Hematopoietic multipotent progenitor cell treated with erythropoietin and hydrocortisone succinate and interleukin-3 and kit ligand, for 4 days (in vitro differentiated cells): ENCODE measurements around the gene CAMTA1.

Experiments
- DNase-seq: peaks from one replicate; pipeline ENCODE4 v3.0.0-alpha.2; 2015

Gene CAMTA1

GRCh38 chr1:7572654-7573152 is 787.4 kb downstream of the CAMTA1 start:
- DNase-seq: peak; percentile 90

DNA sequence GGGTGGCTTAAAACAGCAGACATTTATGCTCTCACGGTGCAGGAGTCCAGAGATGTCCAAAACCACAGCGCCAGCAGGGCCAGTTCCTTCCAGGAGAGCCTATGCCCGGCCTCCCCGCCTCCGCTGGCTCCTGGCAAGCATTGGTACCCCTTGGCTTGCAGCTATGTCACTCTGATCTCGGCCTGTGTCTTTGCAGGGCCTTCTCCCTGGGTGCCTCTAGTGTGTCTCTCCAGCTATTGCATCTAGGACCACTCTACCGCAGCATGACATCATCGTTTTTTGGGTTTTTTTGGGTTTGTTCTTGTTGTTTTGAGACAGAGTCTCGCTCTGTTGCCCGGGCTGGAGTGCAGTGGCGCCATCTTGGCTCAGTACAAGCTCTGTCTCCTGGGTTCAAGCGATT is 788.2 kb downstream of the CAMTA1 start:
- peak; percentile 22 for DNase-seq

GRCh38 chr1:7574121-7575040 is 789.1 kb downstream of the CAMTA1 start:
- no peak for DNase-seq

- no peak for DNase-seq
Observed at GRCh38 chr1:7575041-7575400, 789.8 kb downstream of the CAMTA1 start.

- no peak for DNase-seq
Observed at GRCh38 chr1:7576946-7577657, 791.8 kb downstream of the CAMTA1 start.

DNA sequence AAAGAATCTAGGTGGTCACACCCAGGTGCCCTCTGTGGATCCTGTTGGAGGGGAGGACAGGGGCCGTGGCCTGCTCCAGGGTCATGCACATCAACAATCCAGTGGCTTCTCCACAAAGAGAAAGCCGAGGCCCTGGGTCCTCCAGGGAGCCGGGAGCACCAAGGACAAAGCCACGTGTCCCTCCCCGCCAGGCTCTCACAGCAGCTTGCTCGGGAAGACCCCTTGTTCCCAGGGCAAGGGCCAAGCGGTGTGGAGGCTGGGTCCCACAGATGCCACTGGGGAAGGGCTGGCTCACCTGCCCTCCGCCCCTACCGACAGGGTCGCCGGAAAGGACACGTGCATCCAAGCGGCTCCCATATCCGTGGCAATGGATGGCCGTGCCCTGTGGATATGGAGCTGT is 793.0 kb downstream of the CAMTA1 start:
- DNase-seq: no peak

DNA sequence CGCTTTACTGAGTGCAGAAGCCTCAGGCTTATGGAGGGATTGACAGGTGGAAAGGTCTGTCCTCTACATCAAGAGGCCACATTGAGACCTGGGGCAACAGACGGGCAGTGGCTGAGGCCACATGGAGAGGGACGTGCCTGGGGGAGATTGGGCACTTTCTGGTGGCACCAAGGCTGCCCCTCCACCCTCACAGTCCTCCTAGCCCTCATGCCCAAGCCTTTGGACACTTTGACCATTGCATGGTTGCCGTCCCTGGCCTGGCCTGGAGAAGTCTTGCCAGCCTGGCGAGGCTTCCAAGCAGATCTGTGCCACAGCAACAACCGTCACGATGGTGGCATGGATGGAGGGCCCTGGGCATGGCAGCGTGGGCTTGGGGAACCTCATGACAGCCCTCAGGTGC is 793.8 kb downstream of the CAMTA1 start:
- no peak for DNase-seq

- no peak for DNase-seq
Observed at GRCh38 chr1:7579831-7580804, 794.9 kb downstream of the CAMTA1 start.

GRCh38 chr1:7580923-7581753 is 795.9 kb downstream of the CAMTA1 start:
- no peak for DNase-seq

DNA sequence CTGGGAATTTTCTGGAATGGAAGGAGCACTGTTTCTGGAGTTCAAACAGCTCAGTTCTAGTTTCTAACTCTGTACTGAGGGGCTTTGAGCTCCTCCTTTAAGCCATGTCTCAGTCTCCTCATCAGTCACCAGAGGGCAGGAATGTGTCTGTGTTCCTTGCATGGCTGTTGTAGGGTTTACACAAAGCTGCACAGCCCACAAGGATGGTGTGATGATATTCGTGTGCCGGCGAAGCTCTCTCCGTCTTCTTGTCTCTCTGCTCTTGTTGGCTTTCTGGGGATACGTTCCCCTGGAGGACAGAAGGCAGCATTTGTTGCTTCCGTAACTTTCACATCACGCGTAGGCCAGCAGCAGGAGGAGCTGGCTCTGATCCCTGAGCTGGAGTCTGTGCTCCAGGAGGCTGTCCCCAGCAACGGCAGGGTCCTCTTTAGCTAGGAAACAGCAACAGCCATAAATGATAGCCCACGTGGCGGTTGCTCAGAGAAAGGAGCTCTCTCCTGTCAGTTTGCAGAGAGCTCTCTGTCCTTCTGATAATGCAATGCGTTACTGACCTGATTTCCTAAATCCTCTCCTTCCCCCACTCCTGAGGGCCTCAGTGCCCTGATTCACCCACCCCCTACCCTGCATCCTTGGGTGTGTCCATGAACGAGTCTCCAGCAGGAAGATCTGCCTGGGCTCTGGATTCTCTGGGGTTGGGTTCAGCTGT is 796.7 kb downstream of the CAMTA1 start:
- DNase-seq: no peak

DNA sequence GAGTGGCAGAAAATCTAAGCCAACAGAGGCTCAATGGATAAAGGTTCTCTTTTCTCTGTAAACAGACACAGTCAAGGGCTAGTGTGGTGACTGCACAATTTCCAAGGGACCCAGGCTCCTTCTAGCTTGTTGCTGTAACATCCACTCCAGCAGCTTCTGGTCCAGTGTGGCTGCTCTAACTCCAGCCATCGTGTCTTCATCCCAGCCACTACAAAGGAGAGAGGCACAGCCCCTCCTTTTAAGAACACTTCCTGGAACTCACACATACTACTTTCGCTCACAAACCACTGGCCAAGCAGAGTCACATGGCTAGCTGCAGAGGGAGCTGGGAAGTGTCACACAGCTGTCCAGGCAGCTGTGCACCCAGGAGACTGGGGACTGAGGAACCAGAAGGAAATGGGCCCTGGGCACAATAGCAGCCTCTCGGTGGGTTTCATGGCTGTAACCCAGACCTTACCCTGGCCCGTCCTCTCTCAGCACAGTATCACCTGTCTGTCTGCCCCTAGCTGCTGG is 797.3 kb downstream of the CAMTA1 start:
- peak; percentile 20 for DNase-seq

GRCh38 chr1:7583291-7584096 is 798.2 kb downstream of the CAMTA1 start:
- no peak for DNase-seq

DNA sequence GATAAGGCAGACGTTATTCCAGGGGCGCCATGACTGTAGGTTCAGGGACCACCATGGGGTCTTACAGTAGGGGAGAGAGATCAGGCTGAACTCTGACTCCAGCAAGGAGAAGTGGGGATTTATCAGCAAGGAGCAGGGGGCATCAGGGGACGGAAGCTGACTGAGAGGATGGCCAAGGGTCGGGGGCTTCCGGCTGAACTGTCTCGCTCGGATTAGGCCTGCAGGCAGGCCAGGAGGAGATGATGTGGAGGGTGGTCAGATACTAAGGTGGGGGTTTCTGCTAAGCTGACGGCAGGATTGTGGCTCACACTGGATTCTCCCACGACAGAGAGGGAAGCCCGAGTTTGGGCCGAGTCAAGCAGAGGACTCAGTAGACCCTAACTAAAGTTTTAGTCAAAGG is 798.9 kb downstream of the CAMTA1 start:
- DNase-seq: no peak

- DNase-seq: no peak
Observed at GRCh38 chr1:7584643-7585042, 799.4 kb downstream of the CAMTA1 start.

DNA sequence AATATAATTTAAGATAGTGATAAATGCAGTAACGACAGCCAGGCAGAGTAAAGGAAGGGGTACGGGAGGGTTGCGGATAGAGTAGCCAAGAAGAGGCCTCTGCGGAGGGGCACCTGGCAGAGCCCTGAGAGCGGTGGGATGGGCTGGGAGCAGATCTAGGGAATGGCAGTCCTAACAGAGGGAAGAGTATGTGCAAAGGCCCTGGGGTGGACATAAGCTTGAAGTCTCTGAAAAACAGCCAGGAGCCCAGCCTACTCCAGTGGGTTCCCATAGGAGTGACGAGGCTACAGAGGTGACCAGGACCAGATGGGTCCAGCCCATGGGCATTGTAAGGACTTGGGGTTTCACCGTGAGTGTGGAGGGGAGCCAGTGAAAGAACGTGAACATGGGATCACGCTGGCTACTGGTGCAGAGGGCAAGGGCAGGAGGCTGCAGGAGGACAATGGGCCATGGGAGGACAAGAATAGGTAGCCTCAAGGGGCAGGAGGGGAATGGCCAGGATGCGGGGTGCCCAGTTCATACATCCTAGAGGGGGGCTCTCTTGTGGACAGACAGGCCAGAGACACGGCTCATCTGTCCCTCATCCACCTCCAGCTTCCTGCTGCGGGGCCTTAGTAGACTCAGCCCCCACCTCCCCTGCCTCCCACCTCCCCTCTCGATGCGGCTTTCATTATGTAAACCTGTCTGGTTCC is 800.1 kb downstream of the CAMTA1 start:
- DNase-seq: no peak

- peak; percentile 33 for DNase-seq
Observed at GRCh38 chr1:7586031-7586941, 801.0 kb downstream of the CAMTA1 start.

GRCh38 chr1:7587108-7587772 is 802.0 kb downstream of the CAMTA1 start:
- DNase-seq: no peak
